H7 (cell line): ENCODE measurements around the gene ARSG. TPM values are rescaled to one million over a fixed set of nuclear protein-coding genes. Genes with fewer than 3 reads are reported as not detected.
"Not testable (repeated sequence)": the region's sequence is repeated elsewhere in the genome, so short reads cannot be mapped to it uniquely, and the experiment has no call there.

Source experiments
- DNase-seq: peaks from one replicate; pipeline ENCODE4 v3.0.0; 2012
- H3K27me3 ChIP-seq: 2 replicates; pipeline ENCODE4 v1.6.0; 2011; ENCODE audit warnings: mild to moderate bottlenecking, low read length; ENCODE audit not compliant: control insufficient read depth, insufficient read depth
- H3K36me3 ChIP-seq: replicated peaks from 2 replicates; pipeline ENCODE4 v1.5.1; 2011; ENCODE audit warnings: low read length; ENCODE audit not compliant: control insufficient read depth, insufficient read depth
- H3K4me3 ChIP-seq: 2 replicates; pipeline ENCODE4 v1.5.1; 2011; ENCODE audit warnings: low read depth, mild to moderate bottlenecking, control low read depth, low read length, moderate library complexity; ENCODE audit not compliant: insufficient read depth
- total RNA-seq: library from RNA; depleted of rRNA; stranded (reverse); fragments of >200 nt; shearing (Covaris generic); gene quantifications from 2 replicates; pipeline ENCODE4 v1.2.3, GENCODE V29; 2014

The ARSG gene
- total RNA-seq, 1 experiment from 2014 or later = 15.7 TPM

- no peaks in the 10 kb centered on the region for H3K27me3 ChIP-seq
- no peak overlapping the region for H3K4me3 ChIP-seq
- no peak for DNase-seq
- H3K36me3 ChIP-seq = no peaks in the 10 kb centered on the region
Measured at GRCh38 chr17:68307443-68307842, 16.1 kb downstream of the ARSG start.

- DNase-seq, H3K27me3 ChIP-seq, H3K4me3 ChIP-seq, H3K36me3 ChIP-seq: not testable (repeated sequence)
Measured at GRCh38 chr17:68308486-68308885, 17.2 kb downstream of the ARSG start.

DNA sequence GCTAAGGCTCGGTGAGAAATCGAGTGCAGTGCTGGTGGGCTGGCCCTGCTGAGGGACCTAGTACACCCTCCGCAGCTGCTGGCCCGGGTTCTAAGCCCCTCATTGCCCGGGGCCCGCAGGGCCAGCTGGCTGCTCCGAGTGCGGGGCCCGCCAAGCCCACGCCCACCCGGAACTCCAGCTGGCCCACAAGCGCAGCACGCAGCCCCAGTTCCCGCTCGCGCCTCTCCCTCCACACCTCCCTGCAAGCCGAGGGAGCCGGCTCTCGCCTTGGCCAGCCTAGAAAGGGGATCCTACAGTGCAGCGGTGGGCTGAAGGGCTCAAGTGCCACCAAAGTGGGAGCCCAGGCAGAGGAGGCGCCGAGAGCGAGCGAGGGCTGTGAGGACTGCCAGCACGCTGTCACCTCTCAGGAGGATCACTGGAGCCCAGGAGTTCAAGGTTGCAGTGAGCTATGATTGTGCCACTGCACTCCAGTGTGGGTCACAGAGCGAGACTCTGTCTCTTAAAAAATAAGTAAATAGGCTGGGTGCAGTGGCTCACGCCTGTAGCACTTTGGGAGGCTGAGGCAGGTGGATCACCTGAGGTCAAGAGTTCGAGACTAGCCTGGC is 17.9 kb downstream of the ARSG start:
- not testable (repeated sequence) for H3K4me3 ChIP-seq, DNase-seq, H3K36me3 ChIP-seq, H3K27me3 ChIP-seq

DNA sequence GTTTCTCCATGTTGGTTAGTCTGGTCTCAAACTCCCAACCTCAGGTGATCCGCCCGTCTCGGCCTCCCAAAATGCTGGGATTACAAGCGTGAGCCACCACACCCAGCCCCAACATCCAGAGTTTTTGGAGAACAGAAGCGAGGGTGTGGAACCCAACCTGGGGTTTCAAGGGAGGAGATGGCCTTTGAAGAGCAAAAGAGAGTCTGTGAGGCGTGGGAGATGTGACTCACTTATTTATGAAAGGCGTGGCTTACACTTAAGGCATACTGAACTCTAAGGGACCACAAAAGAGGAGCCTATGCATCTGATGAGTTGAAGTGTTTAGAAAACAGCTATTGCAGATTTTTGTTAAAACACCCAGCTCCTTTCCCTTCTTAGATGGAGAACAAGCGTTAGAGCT is 18.9 kb downstream of the ARSG start:
- no peaks in the 10 kb centered on the region for H3K36me3 ChIP-seq
- no peak overlapping the region for H3K4me3 ChIP-seq
- DNase-seq = no peak
- H3K27me3 ChIP-seq = no peaks in the 10 kb centered on the region

DNA sequence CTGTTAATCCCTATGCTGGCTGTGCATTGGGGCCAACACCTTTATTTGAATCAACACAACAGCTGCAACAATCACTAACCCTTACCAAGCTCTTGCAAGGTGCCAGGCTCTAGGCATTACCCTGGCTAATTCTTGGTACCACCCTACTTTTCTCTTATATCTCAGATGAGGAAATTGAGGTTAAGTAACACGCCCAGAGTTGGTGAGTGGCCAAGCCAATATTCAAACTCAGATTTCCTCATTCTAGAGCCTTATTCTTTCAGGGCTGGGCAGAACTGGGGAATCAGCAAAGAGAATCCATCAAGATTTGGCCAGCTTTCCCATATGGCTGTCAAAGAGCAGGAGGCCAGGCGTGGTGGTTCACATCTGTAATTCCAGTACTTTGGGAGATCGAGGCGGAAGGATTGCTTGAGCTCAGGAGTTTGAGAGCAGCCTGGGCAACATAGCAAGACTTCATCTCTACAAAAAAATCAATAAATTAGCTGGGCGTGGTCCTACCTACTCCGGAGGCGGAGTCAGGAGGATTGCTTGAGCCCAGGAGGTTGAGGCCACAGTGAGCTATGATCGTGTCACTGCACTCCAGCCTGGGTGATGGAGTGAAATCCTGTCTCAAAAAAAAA is 23.7 kb downstream of the ARSG start:
- Histone ChIP-seq H3K27me3 (no peaks in the 10 kb centered on the region), H3K4me3 (no peak overlapping the region), H3K36me3 (no peaks in the 10 kb centered on the region)
- no peak for DNase-seq

DNA sequence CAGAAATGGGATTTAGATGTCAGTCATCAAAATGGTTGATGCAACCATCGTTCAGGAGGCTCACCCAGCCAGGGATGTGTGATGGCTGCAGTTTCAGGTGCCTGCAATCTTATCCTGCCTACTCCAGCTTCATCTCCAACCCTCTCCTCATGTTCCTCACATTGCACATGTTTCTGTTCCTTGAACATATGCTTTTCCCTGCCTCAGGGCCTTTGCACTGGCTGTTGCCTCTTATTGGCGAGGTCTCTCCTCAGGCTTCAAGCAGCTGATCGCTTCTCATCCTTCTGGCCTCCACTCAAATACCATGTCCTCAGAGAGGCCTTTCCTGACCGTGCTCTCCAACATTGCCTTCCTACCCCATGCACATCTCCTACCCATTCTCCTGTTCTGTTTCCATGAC is 24.6 kb downstream of the ARSG start:
- no peak for DNase-seq
- Histone ChIP-seq H3K4me3 (no peak overlapping the region), H3K36me3 (no peaks in the 10 kb centered on the region), H3K27me3 (no peaks in the 10 kb centered on the region)

GRCh38 chr17:68317458-68317857 is 26.2 kb downstream of the ARSG start:
- Histone ChIP-seq H3K4me3 (no peak overlapping the region), H3K36me3 (no peaks in the 10 kb centered on the region), H3K27me3 (no peaks in the 10 kb centered on the region)
- DNase-seq = no peak

- Histone ChIP-seq H3K36me3 (no peaks in the 10 kb centered on the region), H3K27me3 (no peaks in the 10 kb centered on the region), H3K4me3 (no peak overlapping the region)
- DNase-seq = no peak
Measured at GRCh38 chr17:68318103-68318991, 27.1 kb downstream of the ARSG start.

- H3K4me3 ChIP-seq = no peak overlapping the region
- DNase-seq = no peak
- no peaks in the 10 kb centered on the region for H3K27me3 ChIP-seq
- H3K36me3 ChIP-seq = no peaks in the 10 kb centered on the region
Measured at GRCh38 chr17:68319410-68320162, 28.3 kb downstream of the ARSG start.

- H3K36me3 ChIP-seq = no peaks in the 10 kb centered on the region
- H3K4me3 ChIP-seq = no peak overlapping the region
- no peaks in the 10 kb centered on the region for H3K27me3 ChIP-seq
- no peak for DNase-seq
Measured at GRCh38 chr17:68320311-68320865, 29.1 kb downstream of the ARSG start.

GRCh38 chr17:68320943-68321555 is 29.8 kb downstream of the ARSG start:
- no peak overlapping the region for H3K4me3 ChIP-seq
- no peak for DNase-seq
- no peaks in the 10 kb centered on the region for H3K36me3 ChIP-seq
- no peaks in the 10 kb centered on the region for H3K27me3 ChIP-seq

GRCh38 chr17:68321556-68321954 is 30.3 kb downstream of the ARSG start:
- no peaks in the 10 kb centered on the region for H3K36me3 ChIP-seq
- no peaks in the 10 kb centered on the region for H3K27me3 ChIP-seq
- no peak overlapping the region for H3K4me3 ChIP-seq
- DNase-seq = no peak

DNA sequence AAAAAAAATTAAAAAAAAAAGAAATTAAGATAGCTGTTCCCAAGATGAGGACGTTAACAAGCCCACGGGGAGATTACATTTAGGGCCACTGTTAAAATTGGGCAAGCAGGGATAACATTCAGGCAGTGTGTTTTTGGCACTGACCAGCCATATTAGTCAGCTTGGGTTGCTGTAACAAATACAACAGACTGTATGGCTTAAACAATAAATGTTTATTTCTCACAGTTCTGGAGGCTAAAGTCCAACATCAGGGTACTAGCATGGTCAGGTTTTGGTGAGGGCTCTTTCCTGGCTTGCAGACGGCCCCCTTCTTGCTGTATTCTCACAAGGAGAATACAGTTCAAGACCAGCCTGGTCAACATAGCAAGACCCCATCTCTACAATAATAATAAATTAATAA is 31.3 kb downstream of the ARSG start:
- no peak for DNase-seq
- Histone ChIP-seq H3K4me3 (no peak overlapping the region), H3K36me3 (no peaks in the 10 kb centered on the region), H3K27me3 (no peaks in the 10 kb centered on the region)

DNA sequence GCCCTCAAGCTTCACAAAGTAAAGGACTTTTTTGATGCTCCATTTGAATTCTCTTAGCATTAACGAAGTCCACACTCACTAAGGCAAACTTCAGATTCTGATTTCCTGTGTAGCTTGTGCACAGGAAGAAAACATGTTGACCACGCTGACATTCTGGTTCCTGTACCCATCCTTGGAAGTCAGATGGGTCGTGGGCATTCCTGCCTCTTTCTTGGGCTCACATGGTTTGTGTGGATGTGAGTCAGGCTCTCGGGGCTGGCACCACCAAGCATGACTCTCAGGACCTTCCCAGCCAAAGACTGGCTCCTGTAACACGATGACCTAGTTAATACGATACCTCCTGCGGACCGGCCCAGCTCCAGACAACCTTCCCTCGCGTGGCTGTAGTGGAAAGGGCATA is 32.8 kb downstream of the ARSG start:
- H3K27me3 ChIP-seq = no peaks in the 10 kb centered on the region
- no peaks in the 10 kb centered on the region for H3K36me3 ChIP-seq
- no peak for DNase-seq
- no peak overlapping the region for H3K4me3 ChIP-seq
